ENCODE data around the gene PDAP1. TPM values are rescaled to one million over a fixed set of nuclear protein-coding genes. Genes with fewer than 3 reads are reported as not detected.

Gene PDAP1
- total and polyA plus RNA-seq, 10 of the 15 experiments (the other 5 are each of a cell fraction or from before 2014, with no cell fraction given), result 6.6 to 200 (median 87.7) TPM

GRCh38 chr7:99408379-99409191 is at the start of gene PDAP1, which contains the start of gene BUD31 (continued):
- TF ChIP-seq PBX3 (IDR thresholded peaks at IDR 0.05; ENCODE audit: insufficient replicate concordance, low read depth, low read length), result peak; percentile 4
- no peak for TF ChIP-seq ZNF217 (IDR thresholded peaks at IDR 0.05)
- peak; percentile 60; the same call in 1 of the 2 replicates for TF ChIP-seq SREBF2 (IDR thresholded peaks at IDR 0.05; ENCODE audit: low read length)
- peak; percentile 79 for TF ChIP-seq MAX (IDR thresholded peaks at IDR 0.05; ENCODE audit: low read depth, low read length)
- TF ChIP-seq BRCA1 (IDR thresholded peaks at IDR 0.05; ENCODE audit: low read depth, low read length), result no peak
- peak; percentile 66; the same call in 2 of the 3 replicates for TF ChIP-seq POU2F2 (IDR thresholded peaks at IDR 0.05; ENCODE audit: borderline replicate concordance, low read depth, low read length)
- peak; percentile 56 for TF ChIP-seq MEF2B (IDR thresholded peaks at IDR 0.05; ENCODE audit: partially characterized antibody, poor library complexity, severe bottlenecking)
- TF ChIP-seq MLLT1 (IDR thresholded peaks at IDR 0.05), result peak; percentile 76
- peak; percentile 71 for TF ChIP-seq SKIL (IDR thresholded peaks at IDR 0.05; ENCODE audit: low read depth, poor library complexity, severe bottlenecking)
- TF ChIP-seq FOS (IDR thresholded peaks at IDR 0.05; ENCODE audit: borderline replicate concordance, extremely low read depth, insufficient read length), result no peak
- TF ChIP-seq MYC (IDR thresholded peaks at IDR 0.05; ENCODE audit: insufficient read depth, insufficient read length, insufficient replicate concordance, low read length, severe bottlenecking), result peak; percentile 85
- peak; percentile 59; the same call in 1 of the 2 replicates for TF ChIP-seq PKNOX1 (IDR thresholded peaks at IDR 0.05)
- peak; percentile 96 for TF ChIP-seq ZBTB40 (IDR thresholded peaks at IDR 0.05; ENCODE audit: borderline replicate concordance)
- TF ChIP-seq NR2F1 (conservative IDR thresholded peaks at IDR 0.05), result peak; percentile 88
- TF ChIP-seq BCL11A (IDR thresholded peaks at IDR 0.05; ENCODE audit: low read depth, low read length), result 0 out of 2 replicates have a peak, but pooled peaks have one; percentile 23
- peak; percentile 54; the same call in 1 of the 2 replicates for TF ChIP-seq SMARCA5 (IDR thresholded peaks at IDR 0.05)
- TF ChIP-seq YBX1 (IDR thresholded peaks at IDR 0.05), result no peak
- TF ChIP-seq FOXM1 (IDR thresholded peaks at IDR 0.05; ENCODE audit: low read depth, low read length), result no peak
